SK-N-SH treated with all-trans-retinoic acid at 6 μM for 48 hours (cell line): ENCODE data around the gene INHBB.

Experiments
- ARNTL ChIP-seq: fragments of 450-650 bp; formaldehyde crosslinking; IDR thresholded peaks from 2 replicates; pipeline ENCODE4 v1.5.0; 2020; ENCODE audit warnings: low read depth, mild to moderate bottlenecking, moderate library complexity, borderline replicate concordance
- CSDC2 ChIP-seq: fragments of 250-450 bp; sonication (Bioruptor Pico); IDR thresholded peaks from 2 replicates; pipeline ENCODE4 v1.5.0; 2020; ENCODE audit warnings: mild to moderate bottlenecking, moderate library complexity
- GLIS3 ChIP-seq: fragments of 250-450 bp; sonication (Bioruptor Pico); IDR thresholded peaks from 2 replicates; pipeline ENCODE4 v1.5.0; 2020; ENCODE audit warnings: mild to moderate bottlenecking, moderate library complexity
- SNAI2 ChIP-seq: fragments of 250-450 bp; sonication (Bioruptor Pico); IDR thresholded peaks from 2 replicates; pipeline ENCODE4 v1.5.0; 2020; ENCODE audit warnings: mild to moderate bottlenecking, moderate library complexity
- TOX ChIP-seq: fragments of 250-450 bp; sonication (Bioruptor Pico); IDR thresholded peaks from 2 replicates; pipeline ENCODE4 v1.8.0; 2021; ENCODE audit warnings: mild to moderate bottlenecking, moderate library complexity, borderline replicate concordance
- TSHZ2 ChIP-seq: fragments of 250-450 bp; sonication (Bioruptor Pico); IDR thresholded peaks from 2 replicates; pipeline ENCODE4 v1.5.0; 2020; ENCODE audit warnings: mild to moderate bottlenecking, moderate library complexity

- TF ChIP-seq SNAI2 (CRISPR knock-in tag) (no peak), TSHZ2 (no peak), CSDC2 (no peak), GLIS3 (CRISPR knock-in tag) (no peak), ARNTL (CRISPR knock-in tag) (no peak), TOX (no peak)
Measured at GRCh38 chr2:120395221-120396012, 49.5 kb downstream of the INHBB start.
